Heart left ventricle (tissue), 13 donors: ENCODE measurements around the gene EHMT1.

ENCODE experiments used
- CTCF ChIP-seq, 12 donors: fragments of 200-600 bp; sonication (generic) in 4 of 12; IDR thresholded peaks; one replicate each; pipeline versions ENCODE4 v1.5.0 to v1.8.0; 2018 to 2022; ENCODE audit warnings: antibody characterized with exemption in 12 of 12, mild to moderate bottlenecking in 5 of 12
- POLR2A ChIP-seq, 2 donors: fragments of 450-650 bp; IDR thresholded peaks; one replicate each; pipeline ENCODE4 v1.6.1; 2017; ENCODE audit warnings: antibody characterized with exemption in 2 of 2, mild to moderate bottlenecking in 2 of 2, moderate library complexity in 2 of 2
- donor health status: ischemic (EF 13 %, LVEDD 7.1; RV severe dilation, severe dysfunction).
- donor health status: DM: no; HTN: yes; CAD: no.
- donor health status: DM: no; HTN: no; CAD: no.
- donor health status: ischemic (EF 25% LVEDD 6.9; RV normal size, moderate dysfunction).
- donor health status: ischemic (EF 25% LVEDD 5.7; RV mildly dilated, moderate dysfunction).
- donor health status: ischemic (EF 35%, LVEDD 5.7; RV mildly dilated, moderate dysfunction).
- donor health status: nonischemic (EF 11% LVEDD 7.7; RV severe dilation, severe dysfunction).
- donor health status: DM: yes; HTN: yes; CAD: no.
- donor health status: PGD.
- donor health status: ischemic (EF 29% LVEDD 5.4; RV normal size, mild dysfunction).
- donor health status: nonischemic (EF 23%, LVEDD 6.1; RV moderate dilation, normal function).

- no peak for TF ChIP-seq CTCF (IDR thresholded peaks at IDR 0.05)
- TF ChIP-seq POLR2A (IDR thresholded peaks at IDR 0.05), result no peak
These were observed 125.9 kb downstream of the EHMT1 start for GRCh38 chr9:137744632-137745183.
